SHP77 (cell line): ENCODE results near the gene MAPK12.

Experiments
- DNase-seq, 2 experiments: peaks; one replicate each; lab custom pipeline; 2025; lab: John Stamatoyannopoulos, UW

The MAPK12 gene

GRCh38 chr22:50261615-50262459, at the start of gene MAPK12:
Gene MAPK12, minus strand, starts transcription at chr22:50261683. Its CDS starts 174 bp downstream, at chr22:50261509.
- peak; percentile 48 to 66 for DNase-seq

- no peak for DNase-seq
Observed at GRCh38 chr22:50310949-50311444, 49.5 kb upstream of the MAPK12 start.

- peak; percentile 36 to 79 for DNase-seq
Observed at GRCh38 chr22:50310031-50310722, 48.7 kb upstream of the MAPK12 start.

- no peak for DNase-seq
Observed at GRCh38 chr22:50309601-50309991, 48.1 kb upstream of the MAPK12 start.

- no peak for DNase-seq
Observed at GRCh38 chr22:50308986-50309600, 47.6 kb upstream of the MAPK12 start.

GRCh38 chr22:50308597-50308935, 47.1 kb upstream of the MAPK12 start:
- DNase-seq, result peak; percentile 20 to 43

- no peak for DNase-seq
Observed at GRCh38 chr22:50307890-50308596, 46.6 kb upstream of the MAPK12 start.

GRCh38 chr22:50306753-50307749, 45.6 kb upstream of the MAPK12 start, which contains the start of gene PLXNB2:
Gene PLXNB2, minus strand, starts transcription at chr22:50307646. Its CDS starts 17,062 bp downstream, at chr22:50290584.
- peak; percentile 71 to 87 for DNase-seq

- peak; percentile 89 to 95 for DNase-seq
Observed at GRCh38 chr22:50305923-50306566, 44.6 kb upstream of the MAPK12 start.

GRCh38 chr22:50305393-50305922, 44.0 kb upstream of the MAPK12 start:
- DNase-seq, result no peak

GRCh38 chr22:50304528-50305392, 43.3 kb upstream of the MAPK12 start:
- DNase-seq, result no peak

GRCh38 chr22:50303848-50304527, 42.5 kb upstream of the MAPK12 start:
- DNase-seq, result no peak

- no peak for DNase-seq
Observed at GRCh38 chr22:50303515-50303847, 42.0 kb upstream of the MAPK12 start.

- DNase-seq, result no peak
Observed at GRCh38 chr22:50302564-50302963, 41.1 kb upstream of the MAPK12 start.

- DNase-seq, result no peak
Observed at GRCh38 chr22:50302041-50302541, 40.6 kb upstream of the MAPK12 start.

- DNase-seq, result no peak
Observed at GRCh38 chr22:50301581-50301991, 40.1 kb upstream of the MAPK12 start.

GRCh38 chr22:50300620-50301257, 39.3 kb upstream of the MAPK12 start:
- no peak for DNase-seq
